Measurements from ENCODE around the gene C8G.

Gene C8G

DNA sequence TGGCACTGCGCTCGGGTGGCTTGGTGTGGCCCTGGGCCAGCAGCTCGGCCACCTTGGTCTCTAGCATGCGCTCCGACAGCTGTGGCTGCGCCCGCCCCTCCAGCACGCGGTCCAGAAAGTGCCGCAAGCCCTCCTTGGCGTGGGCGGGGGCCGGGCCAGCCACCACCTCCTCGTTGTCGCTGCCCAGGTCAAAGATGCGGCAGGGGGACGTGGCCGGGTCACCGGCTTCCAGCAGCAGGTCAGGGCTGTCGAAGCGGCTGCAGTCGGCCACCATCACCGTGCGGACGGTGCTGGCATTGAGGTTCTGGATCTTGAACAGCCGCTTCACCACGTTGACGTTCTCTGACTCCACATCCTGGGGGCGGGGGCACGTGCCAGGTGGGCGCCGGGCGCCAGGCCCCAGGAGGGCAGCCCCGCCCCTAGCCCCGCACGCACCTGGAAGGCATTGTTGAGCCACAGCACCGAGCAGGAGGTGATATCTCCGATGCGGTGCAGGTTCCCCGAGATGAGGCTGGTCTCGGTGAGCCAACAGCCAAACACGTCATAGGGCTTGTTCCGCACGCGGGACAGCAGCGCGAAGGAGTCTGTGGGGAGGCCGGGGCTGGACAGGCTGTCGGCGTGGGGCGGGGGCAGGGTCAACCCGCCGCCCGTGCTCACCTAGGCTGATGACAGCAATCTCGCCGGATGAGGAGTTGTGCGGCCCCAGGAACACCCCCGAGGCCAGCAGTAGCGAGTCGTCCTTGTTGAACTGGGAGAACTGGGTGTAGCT is 2.7 kb upstream of the C8G start:
- DNase-seq, result no peak

- no peak for DNase-seq
Observed at GRCh38 chr9:136942881-136943230, 2.2 kb upstream of the C8G start.

DNA sequence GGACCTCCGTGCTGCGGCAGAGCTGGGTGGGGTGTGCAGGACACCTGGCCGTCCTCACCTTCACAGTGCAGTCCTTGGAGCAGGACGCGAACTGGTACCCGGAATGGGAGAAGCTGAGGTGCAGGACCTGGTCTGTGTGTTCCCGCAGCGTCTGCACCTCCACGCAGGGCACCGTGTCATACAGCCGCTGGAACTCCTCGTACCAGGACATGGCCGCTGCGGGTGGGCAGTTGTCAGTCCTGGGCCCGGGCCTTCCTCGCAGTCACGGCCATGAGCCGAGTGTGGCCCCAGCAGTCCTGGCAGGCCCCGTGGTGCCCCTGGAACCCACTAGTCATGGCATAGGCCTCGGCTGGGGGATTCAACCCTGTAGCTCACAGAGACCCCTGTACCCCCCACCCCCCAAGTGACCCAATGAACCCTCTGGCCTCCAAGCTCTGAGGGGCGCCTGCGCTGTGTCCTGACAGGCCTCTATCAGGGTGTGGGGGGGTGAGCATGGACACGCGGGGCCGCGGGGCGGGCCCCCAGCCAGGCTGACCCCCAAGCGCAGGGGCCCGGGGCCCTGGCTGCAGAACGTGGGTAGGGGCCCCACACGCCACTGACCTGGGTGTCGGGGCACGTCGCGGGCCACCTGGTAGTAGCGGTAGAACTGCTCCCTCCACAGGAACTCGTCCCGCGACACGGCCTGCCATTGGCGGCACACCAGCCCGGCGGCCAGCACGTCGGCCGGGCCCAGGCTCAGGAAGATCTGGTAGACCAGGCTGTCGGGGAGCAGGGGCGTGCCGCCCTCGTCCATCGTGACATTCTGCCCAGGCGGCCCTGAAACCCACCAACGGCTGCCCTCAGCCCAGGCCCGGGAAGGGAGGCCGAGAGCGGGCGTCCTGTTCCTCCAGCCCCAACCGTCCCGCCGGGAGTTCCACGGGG is 1.5 kb upstream of the C8G start:
- DNase-seq, result peak; percentile 37

DNA sequence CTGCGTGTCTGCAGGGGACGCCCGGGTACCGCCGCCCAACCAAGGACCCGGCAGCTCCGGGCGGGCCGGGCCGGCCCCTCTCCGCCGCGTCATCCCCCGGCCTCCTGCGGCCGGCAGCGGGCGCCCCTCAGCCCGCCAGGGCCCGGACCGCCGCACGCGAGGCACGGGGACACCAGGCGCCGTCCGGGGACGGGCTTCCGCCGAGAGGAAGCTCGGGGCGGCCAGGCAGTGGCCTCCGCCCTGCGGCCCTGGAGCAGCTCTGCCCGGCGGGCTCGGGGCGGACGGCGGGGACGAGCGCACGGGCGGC is 878 bp upstream of the C8G start:
- DNase-seq, result no peak

DNA sequence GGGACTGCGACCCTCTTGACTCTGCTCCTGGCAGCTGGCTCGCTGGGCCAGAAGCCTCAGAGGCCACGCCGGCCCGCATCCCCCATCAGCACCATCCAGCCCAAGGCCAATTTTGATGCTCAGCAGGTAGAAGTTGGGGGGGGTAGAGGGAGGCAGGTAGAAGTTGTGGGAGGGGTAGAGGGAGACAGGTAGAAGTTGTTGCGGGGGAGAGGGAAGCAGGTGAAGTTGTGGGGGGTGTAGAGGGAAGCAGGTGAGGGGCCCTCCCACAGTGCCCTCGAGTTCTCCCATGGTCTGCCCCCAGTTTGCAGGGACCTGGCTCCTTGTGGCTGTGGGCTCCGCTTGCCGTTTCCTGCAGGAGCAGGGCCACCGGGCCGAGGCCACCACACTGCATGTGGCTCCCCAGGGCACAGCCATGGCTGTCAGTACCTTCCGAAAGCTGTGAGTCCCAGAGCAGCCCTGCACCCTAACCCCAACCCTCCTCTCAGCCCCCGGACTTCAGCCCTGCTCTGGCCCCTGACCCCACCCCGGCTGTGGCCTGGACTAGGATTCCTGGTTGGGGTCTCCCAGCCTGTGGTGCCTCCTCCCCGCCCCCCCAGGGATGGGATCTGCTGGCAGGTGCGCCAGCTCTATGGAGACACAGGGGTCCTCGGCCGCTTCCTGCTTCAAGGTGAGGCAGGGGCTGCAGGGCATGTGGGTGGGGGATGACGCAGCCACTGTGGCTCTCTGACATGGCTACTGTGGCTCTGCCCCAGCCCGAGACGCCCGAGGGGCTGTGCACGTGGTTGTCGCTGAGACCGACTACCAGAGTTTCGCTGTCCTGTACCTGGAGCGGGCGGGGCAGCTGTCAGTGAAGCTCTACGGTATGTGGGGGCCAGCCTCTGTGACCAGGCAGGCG is 537 bp downstream of the C8G start:
- DNase-seq, result no peak

DNA sequence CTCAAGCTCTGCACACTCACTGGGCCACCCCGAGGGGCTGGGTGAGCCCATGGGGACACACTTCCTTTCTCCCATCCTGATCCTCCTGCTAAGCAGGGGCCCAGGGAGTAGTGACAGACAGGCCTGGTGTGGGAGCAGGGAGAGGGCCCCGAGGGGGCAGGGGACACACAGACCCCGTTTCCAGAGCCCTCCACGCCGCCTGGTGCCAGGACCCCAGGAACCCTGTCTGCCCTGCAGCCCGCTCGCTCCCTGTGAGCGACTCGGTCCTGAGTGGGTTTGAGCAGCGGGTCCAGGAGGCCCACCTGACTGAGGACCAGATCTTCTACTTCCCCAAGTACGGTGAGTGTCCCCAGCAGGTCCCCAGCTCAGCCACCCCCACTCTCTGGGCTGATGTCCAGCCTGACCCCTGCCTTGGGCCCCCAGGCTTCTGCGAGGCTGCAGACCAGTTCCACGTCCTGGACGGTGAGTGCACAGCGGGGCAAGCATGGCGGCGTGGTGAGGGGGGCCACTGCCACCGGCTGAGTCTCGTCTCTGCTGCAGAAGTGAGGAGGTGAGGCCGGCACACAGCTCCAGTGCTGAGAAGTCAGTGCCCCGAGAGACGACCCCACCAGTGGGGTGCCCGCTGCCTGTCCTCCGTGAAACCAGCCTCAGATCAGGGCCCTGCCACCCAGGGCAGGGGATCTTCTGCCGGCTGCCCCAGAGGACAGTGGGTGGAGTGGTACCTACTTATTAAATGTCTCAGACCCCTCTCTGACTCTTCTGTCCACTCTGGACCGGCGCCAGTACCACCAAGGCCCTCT is 1.4 kb downstream of the C8G start:
- no peak for DNase-seq

GRCh38 chr9:136947028-136947891 is 2.2 kb downstream of the C8G start:
- no peak for DNase-seq

- DNase-seq, result no peak
Observed at GRCh38 chr9:136947955-136948510, 3.0 kb downstream of the C8G start.

GRCh38 chr9:136949239-136949816 is 4.3 kb downstream of the C8G start:
- DNase-seq, result no peak

DNA sequence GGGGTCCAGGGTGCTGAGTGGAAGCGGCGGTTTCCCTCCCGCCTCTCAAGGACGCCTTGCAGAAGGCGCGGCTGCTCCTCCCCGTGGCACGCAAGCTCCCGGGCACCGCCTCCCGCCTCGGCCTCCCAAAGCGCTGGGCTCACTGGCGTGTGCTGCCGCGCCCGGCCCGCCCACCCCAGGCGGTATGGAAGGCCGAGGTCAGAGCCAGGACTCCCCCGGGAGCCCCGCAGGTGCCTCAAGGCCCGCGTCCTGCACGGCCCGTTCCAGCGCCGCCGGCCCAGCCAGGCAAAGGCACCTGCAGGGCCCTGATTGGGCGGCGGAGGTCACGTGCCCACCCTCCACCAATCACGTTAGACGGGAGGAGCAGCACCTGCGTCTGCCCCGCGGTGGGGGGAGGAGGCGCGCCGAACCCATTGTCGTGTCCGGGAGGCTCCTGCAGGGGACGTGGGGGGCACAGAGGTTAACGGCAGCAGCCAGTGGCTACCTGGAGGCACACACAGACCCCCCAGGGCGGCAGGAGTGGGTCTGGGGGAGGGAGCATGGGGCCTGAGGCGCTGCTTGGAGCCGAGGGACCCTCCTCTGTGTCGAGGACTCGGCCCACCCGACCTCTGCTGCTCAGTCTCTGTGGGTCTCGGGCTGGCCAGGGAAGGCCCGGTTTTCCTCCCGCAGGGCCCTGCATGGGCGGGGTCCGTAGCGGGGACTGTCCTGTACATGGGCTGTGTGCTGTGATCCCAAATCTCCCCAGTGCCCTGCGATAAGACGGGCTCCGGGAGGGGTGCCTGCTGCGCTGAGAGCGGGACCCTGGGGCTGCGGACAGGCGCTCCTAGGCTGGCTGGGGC is 5.0 kb downstream of the C8G start:
- peak; percentile 96 for DNase-seq

- no peak for DNase-seq
Observed at GRCh38 chr9:136950656-136951276, 5.7 kb downstream of the C8G start.

- no peak for DNase-seq
Observed at GRCh38 chr9:136951541-136952320, 6.7 kb downstream of the C8G start, which contains the start of gene LCN12. Gene LCN12 (plus strand): TSS chr9:136952273. CDS start chr9:136952328, 55 bp downstream.

DNA sequence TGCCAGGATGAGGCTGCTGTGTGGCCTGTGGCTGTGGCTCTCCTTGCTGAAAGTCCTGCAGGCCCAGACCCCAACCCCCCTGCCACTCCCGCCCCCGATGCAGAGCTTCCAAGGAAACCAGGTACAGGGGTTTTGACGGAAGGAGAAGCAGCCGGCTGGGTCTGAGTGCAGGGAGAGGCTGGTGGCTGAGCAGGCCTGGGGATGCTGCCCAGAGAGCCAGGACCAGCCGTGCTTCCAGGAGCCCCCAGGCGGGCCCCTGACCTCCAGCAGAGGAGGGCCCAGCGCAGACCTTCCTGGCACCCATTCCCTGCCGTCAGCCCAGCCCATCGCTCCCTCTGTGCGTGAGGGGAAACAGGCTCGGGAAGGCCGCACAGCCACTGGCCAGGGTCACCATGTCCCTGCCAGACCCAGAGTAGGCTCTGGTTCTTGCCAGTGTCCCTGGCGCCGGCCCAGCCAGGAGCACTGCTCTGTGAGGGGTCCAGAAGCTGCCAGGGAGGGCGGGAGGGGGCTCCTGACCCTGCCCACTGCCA is 7.3 kb downstream of the C8G start:
- no peak for DNase-seq

GRCh38 chr9:136952876-136953770 is 8.1 kb downstream of the C8G start:
- no peak for DNase-seq

DNA sequence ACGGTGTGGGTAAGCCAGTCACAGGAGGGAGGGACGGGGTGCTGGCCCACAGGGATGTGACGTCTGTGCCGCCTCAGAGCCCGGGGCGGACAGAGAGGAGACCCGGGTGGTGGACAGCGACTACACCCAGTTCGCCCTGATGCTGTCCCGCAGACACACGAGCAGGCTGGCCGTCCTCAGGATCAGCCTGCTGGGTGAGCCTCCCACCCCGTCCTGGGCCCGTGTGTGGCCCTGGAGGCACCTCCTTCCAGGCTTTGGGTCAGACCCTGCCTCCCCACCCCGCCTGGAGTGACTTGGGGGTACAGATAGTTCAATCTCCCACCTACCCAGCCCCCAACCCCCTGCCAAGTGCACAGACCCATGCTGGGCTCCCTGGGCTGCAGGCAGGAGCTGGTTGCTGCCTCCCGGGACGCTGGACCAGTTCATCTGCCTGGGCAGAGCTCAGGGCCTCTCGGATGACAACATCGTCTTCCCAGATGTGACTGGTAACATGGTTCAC is 8.8 kb downstream of the C8G start:
- DNase-seq, result no peak

DNA sequence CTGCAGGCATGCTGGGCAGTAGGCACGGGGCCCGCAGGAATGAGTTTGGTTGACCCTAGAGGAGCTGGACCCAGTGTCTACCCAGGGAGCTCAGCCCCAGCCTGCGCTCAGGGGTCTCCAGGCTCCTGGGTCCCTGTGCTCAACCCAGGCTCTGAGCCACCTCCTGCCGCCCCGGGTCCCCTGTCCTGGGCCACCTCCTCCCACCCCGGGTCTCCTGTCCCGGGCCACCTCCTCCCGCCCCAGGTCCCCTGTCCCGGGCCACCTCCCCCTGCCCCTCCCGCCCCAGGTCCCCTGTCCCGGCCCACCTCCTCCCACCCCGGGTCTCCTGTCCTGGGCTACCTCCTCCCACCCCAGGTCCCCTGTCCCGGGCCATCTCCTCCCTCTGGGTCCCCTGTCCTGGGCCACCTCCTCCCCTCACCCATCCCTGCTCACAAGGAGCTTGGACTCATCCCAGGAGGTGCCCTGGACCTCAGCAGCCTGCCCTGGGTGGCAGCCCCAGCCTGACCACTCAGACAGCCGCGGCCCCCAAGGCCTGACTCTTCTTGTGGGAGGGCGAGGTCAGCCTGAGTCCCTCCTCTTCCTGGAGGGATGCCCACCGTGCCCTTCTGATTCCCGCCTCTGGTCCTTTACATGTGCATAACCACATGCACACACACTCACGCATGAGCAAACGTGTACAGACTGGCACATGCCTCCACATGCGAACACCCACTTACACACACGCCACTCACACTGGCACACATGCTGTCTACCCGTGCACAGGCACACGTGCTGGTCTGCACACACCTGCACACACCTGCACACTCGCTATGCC is 9.4 kb downstream of the C8G start:
- DNase-seq, result no peak

Measured in stimulated activated CD4-positive, alpha-beta T cell treated with anti-CD3 and anti-CD28 coated beads, Interleukin-1b, Interleukin-23, amount 100 ng/mL, for 48 hours (primary cell).